ENCODE measurements around the gene TMEM18.
A peak's percentile ranks its signal among the peaks of the same experiment; 100 is the strongest.

TMEM18 gene

DNA sequence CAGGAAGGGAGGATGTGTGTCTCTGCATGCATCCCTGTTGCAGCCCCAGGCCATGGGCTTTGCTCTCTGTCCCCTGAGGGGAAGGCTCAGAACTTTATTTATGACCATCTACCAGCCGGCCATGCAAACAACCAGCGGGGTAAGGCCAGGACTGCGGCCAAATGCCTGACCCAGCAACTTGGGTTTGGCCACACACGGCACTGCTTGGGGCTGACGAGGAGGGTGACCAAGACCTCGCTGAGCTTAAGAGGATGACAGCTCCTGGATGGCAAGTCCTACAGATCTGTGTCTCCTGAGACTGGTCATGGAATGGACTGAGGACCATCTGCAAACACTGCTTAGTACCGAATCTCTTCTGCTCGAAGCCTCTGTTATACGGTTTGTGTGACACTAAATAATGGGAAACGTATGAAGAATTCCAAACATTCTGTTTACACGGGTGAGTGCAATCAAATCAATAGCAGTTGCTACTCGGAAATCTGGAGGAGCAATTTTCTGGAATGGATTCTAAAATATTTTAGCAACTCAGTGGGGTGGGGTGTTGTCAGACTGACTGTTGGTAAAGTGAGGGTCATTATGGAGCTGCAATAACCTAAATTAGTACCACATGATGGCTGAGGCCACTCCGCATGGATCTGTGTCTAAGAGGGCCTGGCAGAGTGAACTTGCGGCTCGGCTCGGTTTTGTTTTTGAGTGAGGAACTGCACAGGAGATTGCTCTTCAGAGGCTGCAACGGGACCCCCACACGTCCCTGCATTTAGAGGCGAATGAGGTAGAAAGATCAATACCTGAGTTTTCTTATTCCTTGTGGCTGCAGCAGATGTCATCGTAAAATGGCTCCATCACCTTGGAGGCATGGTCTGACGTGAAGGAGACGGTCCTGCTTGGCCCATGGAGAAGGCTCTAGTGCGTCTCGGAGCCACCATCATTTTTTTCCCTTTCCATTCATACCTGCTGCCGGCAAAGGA lies 26.6 kb downstream of the TMEM18 start:
- no peak for DNase-seq

DNA sequence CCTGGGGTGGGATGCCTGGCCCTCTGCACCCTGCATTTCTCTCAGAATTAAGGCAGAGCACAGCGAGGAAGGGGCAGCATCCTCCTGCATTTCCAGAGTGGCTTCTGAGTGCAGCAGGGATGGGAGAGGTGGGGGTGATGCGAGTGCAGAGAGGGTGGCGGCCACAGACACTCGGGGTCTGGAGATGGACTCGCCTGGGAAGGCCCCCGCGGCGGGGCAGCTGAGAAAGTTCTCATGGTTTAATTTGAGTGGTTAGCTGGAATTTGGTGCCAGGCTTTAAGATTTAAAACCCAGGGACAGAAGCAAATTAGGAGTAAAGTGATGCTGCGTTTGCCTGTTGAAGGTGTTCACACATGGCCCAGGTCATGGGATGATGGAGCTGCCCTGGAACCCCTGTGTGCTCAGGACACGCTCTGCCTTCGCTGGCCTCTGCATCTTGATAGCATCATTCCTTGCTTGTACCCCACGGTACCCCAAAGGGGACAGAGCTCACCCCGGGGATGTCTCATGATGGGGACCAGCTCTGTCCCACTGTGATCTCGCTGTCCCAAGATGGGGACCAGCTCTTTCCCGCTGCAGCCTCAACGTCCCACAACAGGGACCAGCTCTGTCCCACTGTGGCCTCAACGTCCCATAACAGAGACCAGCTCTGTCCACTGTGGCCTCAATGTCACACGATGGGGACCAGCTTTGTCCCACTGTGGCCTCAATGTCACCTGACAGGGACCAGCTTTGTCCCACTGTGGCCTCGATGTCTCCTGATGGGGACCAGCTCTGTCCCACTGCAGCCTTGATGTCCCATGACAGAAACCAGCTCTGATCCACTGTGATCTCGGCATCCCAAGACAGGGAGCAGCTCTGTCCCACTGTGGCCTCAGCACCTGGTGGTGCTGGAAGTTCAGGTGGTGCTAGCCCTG lies 27.5 kb downstream of the TMEM18 start:
- no peak for DNase-seq

DNA sequence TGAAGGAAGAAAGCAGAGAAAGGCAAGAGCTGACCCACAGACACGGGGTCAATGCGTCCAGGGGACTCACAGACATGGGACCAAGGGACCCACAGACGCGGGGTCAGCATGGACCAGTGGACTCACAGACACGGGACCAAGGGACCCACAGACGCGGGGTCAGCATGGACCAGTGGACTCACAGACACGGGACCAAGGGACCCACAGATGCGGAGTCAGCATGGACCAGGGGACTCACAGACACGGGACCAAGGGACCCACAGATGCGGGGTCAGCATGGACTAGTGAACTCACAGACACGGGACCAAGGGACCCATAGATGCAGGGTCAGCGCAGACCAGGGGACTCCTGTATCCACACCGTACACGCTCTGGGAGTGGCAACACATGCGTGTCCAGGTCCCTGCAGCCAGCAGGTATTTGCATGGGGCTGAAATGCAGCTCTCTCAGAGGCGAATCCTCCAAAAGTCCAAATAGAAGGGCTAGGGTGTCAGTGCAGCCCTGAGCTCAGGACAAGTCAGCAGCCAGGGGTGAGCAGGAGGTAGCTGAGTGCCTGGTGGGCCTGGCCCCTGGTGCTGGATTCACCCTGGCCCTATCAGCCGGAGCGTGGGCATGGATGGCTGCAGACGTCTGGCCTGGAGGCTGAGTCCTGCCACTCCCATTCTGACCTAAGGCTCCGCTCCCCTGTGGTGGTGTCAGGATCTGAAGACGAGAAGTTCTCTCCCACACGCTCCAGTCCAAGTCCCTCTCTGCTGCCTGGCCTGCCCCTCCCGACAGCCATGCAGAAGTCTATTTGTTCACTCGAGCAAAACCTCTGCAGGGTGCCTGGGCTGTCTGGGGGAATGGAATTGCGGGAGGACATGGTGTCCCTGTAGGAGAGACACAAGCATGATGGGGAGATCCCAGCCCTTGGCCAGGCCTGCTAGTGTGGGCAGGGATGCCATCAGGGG lies 28.5 kb downstream of the TMEM18 start:
- DNase-seq, result no peak

DNA sequence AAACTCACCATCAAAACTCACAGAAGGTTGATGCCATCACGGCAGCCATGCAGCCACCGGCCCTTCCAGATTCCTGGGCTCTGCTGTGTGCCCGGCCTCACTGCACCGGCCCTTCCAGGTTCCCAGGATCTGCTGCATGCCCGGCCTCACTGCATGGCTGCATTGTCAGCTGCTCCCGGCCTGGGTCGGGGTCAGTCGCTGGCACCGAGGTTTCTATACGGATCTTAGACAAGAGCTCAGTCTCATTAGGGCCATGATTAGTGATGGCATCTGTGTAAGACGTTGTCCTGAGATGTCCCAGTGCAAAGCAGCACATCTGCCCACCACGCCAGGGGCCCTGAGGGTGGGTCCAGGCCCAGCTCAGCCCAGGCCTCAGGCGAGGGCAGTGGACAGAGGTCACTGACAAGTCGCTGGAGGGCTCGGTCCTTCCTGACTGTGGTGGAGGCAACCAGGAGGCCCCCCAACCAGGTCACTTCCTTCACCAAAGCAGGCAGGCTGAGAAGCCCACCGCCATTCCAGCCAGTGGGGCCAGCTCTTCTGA lies 29.4 kb downstream of the TMEM18 start:
- DNase-seq, result no peak

DNA sequence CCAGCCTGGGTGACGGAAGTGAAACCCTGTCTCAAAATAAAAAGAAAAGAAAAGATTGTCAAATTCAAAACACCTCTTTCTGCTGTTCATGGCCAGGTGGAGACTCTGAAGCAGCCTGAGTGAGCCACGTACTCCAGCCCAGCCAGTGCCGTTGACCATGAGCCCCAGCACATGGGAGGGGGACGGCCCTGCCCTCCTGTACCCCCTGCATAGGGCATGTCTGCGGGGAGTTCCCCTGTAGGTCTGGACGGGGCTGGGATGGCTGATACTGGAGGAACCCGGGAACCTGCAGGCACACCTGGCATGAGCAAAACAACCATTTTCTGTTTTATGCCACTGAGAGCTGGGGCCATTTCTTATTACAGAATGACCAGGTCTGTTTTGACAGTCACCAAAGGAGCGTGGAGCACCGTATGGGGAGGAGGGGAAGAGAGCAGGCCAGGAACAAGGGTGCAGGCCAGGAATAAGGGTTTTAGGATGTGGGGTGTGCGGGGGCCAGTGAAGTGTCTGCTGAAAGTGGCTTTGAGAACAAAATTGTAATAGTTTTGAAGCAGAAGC lies 30.1 kb downstream of the TMEM18 start:
- no peak for DNase-seq

DNA sequence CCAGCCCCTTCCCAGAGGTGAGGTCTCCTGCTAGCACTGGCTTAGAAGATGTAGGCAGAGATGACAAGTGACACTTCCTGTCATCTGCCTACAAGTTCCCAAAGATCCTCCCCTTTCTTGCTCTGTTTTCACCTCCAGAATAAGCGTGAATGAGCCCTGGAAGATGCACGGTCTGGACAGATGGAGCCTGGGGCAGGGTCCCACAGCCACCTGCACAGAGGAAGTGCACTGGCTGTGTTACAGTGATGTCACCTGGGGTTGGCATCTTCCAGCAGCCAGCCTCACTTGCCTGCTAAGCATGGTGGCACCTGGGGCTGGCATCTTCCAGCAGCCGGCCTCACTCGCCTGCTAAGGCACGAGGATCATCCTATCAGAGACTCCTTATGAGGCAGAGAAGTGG lies 32.3 kb downstream of the TMEM18 start:
- DNase-seq, result no peak

DNA sequence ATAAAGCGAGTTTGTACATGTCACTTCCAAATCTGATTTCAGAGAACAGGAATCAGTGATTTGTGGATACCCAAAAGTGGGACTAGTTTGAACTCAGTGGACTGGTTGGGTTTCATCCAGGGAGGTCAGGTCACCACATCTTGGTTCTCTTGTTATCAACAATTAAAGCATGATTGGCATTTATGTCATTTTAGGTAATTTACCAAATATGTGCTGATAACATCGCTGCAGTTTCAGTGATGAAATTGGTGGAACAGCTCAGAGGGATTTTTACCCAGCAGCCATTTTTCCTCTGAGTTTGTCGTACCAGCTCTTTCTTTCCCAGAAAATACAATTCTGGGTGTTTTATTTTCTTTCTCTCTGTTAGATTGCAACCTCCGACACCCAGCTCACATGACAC lies 33.4 kb downstream of the TMEM18 start:
- no peak for DNase-seq

DNA sequence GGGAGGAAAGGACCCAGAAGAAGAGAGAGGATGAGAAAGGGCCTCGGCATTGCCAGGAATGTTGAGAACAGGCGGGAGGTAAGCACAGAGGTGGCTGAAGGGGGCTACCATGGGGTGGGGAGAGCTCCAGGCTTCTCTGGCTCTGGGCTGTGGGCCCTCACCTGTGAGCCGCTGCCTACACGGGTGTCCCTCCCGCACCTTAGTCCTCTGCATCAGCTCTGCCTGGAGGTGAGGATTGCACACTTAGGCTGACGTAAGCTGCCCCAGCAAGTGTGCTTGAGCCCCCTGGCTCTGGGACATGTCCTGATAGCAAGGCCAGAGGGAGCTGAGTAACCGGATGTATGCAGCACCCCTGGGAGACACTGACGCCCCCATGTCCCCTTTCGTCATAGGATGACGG lies 33.9 kb downstream of the TMEM18 start:
- no peak for DNase-seq

DNA sequence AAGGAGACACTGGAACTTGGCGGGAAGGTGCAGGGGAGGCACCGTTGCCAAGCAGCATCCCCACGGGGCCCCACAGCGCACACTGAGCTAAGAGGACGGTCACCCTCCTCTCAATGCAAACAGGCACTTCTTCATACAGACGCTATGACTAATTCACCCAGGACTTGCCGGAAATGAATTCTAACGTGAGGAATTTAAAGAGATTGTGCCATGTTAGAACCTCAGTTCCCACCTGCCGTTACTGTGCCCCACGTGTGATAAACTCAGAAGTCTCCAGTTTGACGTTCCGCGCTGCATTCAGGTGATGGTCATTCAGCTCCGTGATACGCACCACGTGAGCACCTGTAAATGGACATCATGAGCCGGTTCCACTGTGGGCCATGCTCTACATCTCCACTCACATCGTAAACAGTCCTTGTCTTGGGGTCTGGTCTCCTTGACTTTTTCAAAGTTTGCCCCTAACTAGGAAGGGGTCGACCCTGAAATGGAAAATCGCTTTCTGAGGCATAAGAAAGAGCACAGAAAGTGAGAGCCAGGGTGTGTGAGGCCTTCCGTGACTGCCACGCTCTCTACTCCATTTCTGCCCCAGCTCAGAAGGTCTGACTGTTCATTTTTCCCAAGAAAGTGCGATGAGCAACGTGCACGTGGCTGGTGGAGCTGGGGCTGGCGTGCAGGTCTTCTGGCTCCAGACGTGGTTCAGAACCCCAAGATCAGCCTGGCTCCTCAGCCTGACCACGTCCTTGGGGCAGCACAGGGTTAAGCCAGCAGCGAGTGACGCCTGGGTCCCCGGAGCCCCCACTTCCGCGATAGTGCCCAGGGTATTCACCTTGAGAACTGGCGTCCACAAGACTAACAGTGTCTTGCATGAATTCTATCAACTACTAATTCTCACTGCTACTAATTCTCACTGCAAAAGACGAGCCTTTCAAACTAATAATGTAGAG lies 35.1 kb downstream of the TMEM18 start:
- no peak for DNase-seq

DNA sequence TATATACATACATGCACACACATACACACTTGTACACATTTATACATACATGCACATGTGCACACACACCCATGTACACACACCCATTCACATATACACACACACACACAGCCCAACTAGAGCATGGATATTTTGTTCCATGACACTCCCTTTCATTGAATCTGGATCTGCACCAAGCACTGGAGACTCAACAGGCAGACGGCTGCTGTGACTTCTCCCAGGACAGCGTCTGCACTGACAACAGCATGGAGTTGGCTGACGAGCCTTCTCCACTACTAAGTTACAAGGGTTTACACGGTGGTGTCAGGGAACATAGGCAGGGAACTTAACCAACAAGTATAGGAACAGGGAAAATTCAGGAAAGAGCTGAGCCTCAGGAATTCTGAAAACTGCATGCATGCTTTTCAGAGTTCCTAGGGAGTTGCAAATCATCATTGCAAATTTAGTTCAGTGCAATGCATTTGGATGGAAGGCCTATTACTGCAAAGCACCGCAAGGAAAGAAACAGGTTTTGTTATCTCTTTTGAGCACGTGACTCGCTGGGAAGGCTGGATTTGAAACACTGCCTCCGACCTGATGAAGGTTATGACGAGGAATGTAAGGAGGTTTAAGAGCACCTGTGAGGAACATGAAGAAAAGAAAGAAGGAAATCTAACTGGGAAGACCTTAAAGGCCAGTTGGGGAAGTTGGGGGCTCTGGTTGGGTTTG lies 35.9 kb downstream of the TMEM18 start:
- DNase-seq, result no peak

DNA sequence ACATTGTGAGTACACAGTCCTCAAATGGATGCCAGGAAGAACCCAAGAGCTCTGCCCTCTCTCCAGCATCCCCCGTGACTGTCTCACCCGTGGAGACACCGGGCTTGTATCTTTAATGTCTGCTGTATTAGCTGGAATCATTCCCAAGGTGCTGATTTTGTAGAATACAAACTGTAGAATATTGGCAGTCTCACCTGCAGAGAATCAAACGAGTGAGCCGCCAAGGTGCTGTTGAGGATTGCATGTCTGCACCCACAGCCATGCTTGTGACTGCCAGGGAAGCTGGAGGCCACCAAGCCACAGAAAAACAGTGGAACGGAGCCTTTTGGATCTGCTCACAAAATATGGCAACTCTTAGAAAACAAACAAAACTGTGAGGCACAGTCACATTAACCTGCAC lies 37.5 kb downstream of the TMEM18 start:
- no peak for DNase-seq

DNA sequence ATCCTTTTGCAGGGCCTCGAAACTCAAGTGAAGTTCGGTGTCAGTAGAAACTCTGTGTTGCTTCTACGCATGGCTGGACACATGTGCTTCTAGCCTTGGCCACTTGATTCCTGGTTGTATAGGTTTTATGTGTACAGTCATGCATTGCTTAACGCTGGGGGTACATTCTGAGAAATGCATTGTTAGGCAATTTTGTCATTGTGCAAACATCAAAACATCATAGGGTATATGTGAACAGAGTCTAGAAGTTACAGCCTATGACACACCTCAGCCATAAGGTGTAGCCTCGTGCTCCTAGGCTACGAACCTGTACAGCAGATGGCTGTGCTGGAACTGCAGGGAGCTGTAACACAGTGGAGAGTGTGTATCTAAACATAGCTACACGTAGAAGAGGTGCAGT lies 39.4 kb downstream of the TMEM18 start:
- no peak for DNase-seq

DNA sequence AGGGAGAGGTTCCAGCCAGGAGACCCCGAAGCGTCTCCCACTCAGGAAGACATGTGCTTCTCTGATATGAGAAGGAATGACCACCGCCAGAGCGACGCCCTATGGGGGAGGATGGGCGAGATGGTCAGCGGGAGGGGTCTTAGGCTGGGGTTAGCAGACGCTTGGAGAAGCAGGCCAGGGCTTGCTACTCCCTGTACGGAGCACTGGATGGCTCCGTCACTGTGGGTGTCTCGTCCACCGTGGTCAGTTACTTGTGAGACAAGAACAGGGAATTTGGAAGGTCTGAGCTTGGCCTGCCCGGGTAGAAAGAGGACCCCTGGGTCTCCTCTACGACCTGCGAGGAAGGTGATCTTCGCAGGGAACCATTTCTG lies 39.8 kb downstream of the TMEM18 start:
- DNase-seq, result no peak

DNA sequence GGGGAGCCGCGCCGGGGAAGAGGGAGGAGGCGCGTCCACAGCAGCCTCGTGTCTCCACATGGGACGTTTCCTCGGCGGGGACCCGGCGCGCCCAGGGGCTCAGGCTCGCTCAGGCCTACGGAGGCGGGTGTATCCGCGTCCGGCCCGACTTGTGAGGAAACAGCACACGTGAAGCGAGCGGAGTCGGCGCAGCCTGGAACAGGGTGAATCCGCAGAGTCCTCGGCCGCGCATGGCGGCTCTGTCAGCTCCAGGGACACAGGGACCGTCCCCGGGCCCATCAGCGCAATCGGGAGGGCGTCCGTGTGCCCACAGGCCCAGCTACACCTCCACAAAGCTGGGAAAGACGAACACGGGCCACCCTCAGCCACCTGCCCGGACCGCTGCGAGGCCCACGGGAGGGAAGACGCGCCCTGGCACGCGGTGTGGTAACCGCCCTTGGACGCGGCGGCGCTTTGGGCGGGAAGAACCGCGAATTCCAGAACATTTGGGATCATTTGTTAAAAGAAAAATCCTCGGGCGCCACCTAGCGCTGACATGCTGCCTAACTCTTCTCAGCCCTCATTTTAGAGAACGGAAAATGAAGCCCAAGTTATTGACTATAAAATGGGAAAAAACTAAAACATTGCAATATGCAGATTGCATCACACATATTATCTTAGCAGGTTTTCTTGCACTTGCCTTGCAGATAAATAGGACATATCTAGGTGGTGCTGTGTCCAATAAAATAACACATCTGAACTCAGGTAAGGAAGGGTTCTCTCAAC lies 40.4 kb downstream of the TMEM18 start:
- DNase-seq, result peak; percentile 62

DNA sequence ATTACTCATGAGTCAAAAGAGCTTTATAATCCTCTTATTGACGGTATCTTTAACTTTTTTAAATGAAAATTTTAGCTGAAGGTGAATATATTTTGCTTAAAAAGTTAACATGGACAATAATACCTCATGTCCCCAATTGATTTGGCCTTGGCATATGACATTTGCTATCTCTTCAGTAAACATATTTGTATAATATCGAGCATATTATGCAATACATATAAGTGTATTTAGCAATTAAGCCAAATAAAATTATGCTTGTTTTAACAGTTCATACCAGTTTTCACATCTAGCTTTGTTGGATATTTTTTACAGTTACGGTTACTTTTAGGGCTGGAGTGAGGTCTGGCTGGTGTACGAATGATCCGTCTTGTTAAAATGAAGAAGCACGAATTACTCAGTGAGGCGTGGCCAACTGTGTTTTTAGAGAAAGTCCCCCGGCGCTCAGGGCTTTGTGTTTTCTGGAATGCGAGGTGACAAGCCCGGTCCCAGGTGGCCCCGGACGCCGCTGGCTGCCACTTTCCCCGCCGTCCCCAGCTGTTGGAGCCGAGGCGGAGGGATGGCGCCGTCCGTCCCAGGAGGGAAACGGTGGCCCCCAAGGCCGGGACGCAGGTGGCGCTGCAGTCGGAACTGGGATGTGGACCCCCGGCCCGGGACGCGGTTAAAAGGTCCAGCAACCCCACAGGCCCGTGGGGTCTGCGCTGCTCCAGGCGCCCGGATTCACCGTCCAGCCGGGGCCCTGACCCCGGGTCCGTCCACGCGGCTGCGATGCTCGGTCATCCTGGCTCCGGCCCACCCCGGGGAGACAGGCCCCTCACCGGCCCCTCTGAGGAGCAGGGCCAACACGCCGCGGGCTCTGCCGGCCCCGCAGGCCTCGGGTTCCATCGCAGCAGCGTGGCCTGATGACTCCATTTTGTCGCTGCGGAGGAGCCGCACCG lies 41.3 kb downstream of the TMEM18 start:
- DNase-seq, result no peak

DNA sequence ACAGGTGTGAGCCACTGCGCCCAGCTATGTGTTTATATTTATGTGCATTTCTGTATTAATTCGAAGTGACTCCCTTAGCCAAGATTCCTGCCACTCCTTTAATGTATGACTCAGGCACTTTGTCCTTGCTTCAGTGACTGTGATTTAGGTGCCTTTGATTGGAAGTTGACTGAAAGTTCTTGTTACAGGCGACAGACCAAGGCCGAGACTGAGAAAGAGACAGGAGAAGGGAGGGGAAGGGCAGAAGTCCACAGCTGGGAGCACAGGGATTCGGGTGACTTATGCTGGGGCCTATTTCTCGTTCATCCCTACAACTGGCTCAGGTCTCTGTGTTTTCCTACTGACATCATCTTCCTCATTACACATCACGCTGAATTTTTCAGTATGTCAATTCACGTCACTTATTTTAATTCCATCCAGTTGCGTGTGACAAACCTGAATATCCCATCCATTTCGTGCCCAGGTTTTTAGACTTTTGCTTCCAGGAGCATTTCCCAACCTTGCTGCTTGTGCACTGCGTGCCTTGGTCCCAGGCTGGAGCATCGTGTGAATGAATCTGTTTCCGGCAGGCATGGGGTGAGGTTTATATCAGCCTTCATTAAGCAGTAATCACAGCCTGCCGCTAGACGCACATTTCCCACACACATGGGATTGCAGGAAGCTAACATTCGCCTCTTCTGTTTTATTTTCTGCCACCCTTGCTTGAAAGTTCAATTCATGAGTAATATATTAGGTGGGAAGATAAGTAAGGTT lies 42.4 kb downstream of the TMEM18 start:
- no peak for DNase-seq

DNA sequence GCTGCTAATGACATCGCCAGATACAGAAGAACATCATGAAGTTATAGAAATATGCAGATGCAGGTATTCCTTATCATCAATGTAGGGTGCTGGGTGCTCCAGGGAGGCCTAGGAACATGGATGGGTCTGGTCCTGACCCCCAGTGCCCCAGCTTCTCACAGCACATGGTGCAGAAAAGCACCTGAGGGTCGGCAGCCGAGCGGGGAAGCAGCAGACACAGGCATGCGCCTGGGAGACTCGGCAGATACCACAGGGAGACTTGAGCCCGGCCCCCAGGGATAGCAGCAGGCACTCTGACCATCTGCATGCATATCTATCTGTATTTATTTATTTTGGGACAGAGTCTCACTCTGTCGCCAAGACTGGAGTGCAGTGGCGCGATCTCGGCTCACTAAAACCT lies 43.2 kb downstream of the TMEM18 start:
- no peak for DNase-seq

Measured in activated CD4-positive, CD25-positive, alpha-beta regulatory T cell treated with anti-CD3 and anti-CD28 coated beads, Interleukin-2, amount 50 U/mL, for 72 hours (primary cell).